Pancreas (tissue), 10 donors: Measurements from ENCODE around the gene MLXIP. TPM values are rescaled to one million over a fixed set of nuclear protein-coding genes. Genes with fewer than 3 reads are reported as not detected.

Source experiments
- ATAC-seq, 4 donors: fragments of 200-7000 bp; cut with Tn5 transposase; one replicate each; pipeline versions ENCODE4 v1.8.0 to v1.9.1; 2020; ENCODE audit warnings: mild to moderate bottlenecking in 4 of 4, moderate library complexity in 4 of 4
- DNase-seq, 6 donors: peaks; one replicate each; pipeline ENCODE4 v3.0.0-alpha.2; 2020
- FAIRE-seq: peaks from 2 replicates; lab custom pipeline; 2012; peaks lifted over from hg19 to GRCh38; lab: Jason Lieb, UNC
- H3K27ac ChIP-seq, 4 donors: fragments of 200-600 bp; sonication (generic); 1 replicate in 3 of 4; 2 replicates in 1 of 4; pipeline versions ENCODE4 v1.5.0 to v1.8.0; 2020
- H3K27me3 ChIP-seq, 4 donors: fragments of 200-600 bp; one replicate each; pipeline ENCODE4 v1.8.0; 2021
- H3K36me3 ChIP-seq, 3 donors: fragments of 200-600 bp; sonication (generic) in 1 of 3; one replicate each; pipeline versions ENCODE4 v1.5.0 to v1.8.0; 2020 to 2021
- H3K4me1 ChIP-seq, 3 donors: fragments of 200-600 bp; one replicate each; pipeline ENCODE4 v1.8.0; 2021
- H3K4me3 ChIP-seq, 4 donors: fragments of 200-600 bp; sonication (generic) in 2 of 4; one replicate each; pipeline versions ENCODE4 v1.5.0 to v1.8.0; 2020 to 2021
- H3K9me3 ChIP-seq, 4 donors: fragments of 200-600 bp; one replicate each; pipeline ENCODE4 v1.8.0; 2021
- WGBS, 2 donors: extraction: QIAGEN DNeasy Blood & Tissue Kit; methylation state at CpG; one replicate each; pipeline ENCODE4 v1.1.7; 2013; 5-methylcytosine and 5-hydroxymethylcytosine counted together
- intact Hi-C, 3 donors: fragments of 100-400 bp; cut with DNase I; formaldehyde crosslinking; loops; one replicate each; pipeline versions ENCODE4 v1.11.1 to v1.14.2; 2022
- polyA plus RNA-seq, 2 donors: library from polyadenylated mRNA; stranded (reverse); fragments of 200-250 nt; gene quantifications; one replicate each; pipeline ENCODE4 v1.2.3, GENCODE V29; 2013
- total RNA-seq, 6 donors: library from RNA; stranded (reverse); fragmentation: NEBNext Ultra II Directional in 4 of 6; extraction: Animal tissue kit (Norgen Biotek cat#: 25700) in 4 of 6; gene quantifications; one replicate each; pipeline versions ENCODE4 v1.2.1 to v1.2.4, GENCODE V29; 2021 to 2023
- TF ChIP-seq, protein P1 (sequence below), 4 donors: fragments of 200-600 bp; sonication (generic) in 3 of 4; IDR thresholded peaks; one replicate each; pipeline versions ENCODE4 v1.5.0 to v1.8.0; 2021; ENCODE audit warnings: antibody characterized with exemption in 4 of 4
- donor health status: healthy with polysubstance abuse.
- donor health status: DM: no; HTN: no; CAD: no; lungs with moderate emphysema.
- donor health status: DM: no; HTN: no; CAD: no.
- donor health status: control.
- donor health status: control.
- donor health status: Bipolar disorder and iron deficiency.
- donor health status: DM: yes; HTN: yes; CAD: no.
- donor health status: DM: no; HTN: no; CAD: no.
- donor health status: DM: no; HTN: no; CAD: no.
- donor health status: DM: yes; HTN: yes; CAD: no.

Gene MLXIP
- total and polyA plus RNA-seq, 8 donors = 35.4 to 90.1 (median 55.5) TPM

DNA sequence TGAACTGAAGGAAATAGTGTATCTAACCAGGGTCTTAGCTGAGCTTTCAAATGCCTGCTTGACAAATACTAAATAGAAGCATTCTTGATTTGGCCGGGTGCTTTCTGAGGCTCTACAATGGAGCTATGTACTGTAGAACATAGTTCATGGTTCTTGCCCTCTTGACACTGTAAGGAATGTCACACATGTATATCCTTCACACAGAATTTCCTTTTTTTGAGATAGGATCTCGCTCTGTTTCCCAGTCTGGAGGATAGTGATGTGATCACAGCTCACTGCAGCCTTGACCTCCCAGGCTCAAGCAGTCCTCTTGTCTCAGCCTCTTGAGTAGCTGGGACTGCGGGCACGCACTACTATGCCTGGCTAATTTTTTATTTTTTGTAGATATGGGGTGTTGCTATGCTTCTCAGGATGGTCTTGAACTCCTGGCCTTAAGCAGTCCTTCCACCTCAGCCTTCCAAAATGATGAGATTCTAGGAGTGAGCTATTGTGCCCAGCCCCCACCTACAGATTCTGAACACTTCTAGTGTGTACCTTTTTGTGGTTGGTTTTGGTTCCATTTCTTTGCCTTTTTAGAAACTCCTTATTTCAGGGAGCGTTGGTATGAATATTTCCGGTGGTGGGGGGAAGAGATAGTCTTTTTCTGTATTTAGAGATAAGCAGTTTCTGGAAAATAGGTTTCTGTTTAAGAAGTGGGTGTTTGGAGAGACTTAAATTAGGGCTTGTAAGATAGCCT lies 4.2 kb downstream of the MLXIP start:
- H3K4me1 ChIP-seq = peaks cover 10 to 34% (median 15%) of the 10 kb centered on the region in 3 donors
- intact Hi-C loops = no loop called here
- DNase-seq (peak in 2 of 6 donors; percentile 3 to 11), FAIRE-seq (no peak), ATAC-seq (no peak)
- H3K9me3 ChIP-seq = no peaks in the 10 kb centered on the region
- H3K4me3 ChIP-seq = peak overlapping the region in 1 of 4 donors; percentile 88
- H3K27ac ChIP-seq = peak overlapping the region in 2 of 4 donors; percentile 74 to 78
- H3K27me3 ChIP-seq = no peaks in the 10 kb centered on the region
- TF ChIP-seq, protein P1, sequence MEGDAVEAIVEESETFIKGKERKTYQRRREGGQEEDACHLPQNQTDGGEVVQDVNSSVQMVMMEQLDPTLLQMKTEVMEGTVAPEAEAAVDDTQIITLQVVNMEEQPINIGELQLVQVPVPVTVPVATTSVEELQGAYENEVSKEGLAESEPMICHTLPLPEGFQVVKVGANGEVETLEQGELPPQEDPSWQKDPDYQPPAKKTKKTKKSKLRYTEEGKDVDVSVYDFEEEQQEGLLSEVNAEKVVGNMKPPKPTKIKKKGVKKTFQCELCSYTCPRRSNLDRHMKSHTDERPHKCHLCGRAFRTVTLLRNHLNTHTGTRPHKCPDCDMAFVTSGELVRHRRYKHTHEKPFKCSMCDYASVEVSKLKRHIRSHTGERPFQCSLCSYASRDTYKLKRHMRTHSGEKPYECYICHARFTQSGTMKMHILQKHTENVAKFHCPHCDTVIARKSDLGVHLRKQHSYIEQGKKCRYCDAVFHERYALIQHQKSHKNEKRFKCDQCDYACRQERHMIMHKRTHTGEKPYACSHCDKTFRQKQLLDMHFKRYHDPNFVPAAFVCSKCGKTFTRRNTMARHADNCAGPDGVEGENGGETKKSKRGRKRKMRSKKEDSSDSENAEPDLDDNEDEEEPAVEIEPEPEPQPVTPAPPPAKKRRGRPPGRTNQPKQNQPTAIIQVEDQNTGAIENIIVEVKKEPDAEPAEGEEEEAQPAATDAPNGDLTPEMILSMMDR (IDR thresholded peaks at IDR 0.05) = no peak
- peaks cover 0 to 8% (median 0%) of the 10 kb centered on the region in 3 donors for H3K36me3 ChIP-seq
- WGBS, 2 donors = 57 to 68% methylated on average over 6 of the region's 6 CpGs

DNA sequence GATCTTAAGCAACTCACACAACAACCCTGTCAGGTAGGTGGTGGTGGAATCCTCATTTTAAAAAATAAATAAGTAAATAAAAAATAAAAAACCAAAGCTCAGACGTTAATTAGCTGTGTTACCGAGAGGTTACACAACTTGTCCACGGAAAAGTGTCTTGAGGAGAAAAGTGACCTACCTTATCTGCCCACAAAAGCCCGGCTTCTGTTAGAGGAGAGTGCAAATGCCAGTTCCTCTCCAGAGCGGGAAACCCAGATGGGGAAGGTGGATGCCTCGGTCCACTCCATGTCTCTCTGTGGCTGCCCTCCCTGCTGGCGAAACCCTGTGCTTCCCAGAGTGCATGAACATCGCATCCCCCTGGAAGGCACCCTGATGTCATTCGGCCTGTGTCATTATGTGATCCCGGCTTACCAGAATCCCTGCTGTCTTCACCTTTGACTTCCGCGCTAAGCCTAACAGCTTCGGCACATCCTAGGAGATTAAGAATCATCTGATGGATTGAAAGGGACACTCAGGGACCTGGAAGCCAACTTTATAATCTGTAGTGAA lies 6.4 kb downstream of the MLXIP start:
- TF ChIP-seq, protein P1 (IDR thresholded peaks at IDR 0.05) = no peak
- Histone ChIP-seq H3K27me3 (no peaks in the 10 kb centered on the region), H3K27ac (no peak overlapping the region), H3K36me3 (peaks cover 0 to 8% (median 0%) of the 10 kb centered on the region in 3 donors), H3K4me1 (peaks cover 21 to 43% (median 21%) of the 10 kb centered on the region in 3 donors), H3K4me3 (no peak overlapping the region), H3K9me3 (no peaks in the 10 kb centered on the region)
- FAIRE-seq (no peak), ATAC-seq (no peak), DNase-seq (peak in 1 of 6 donors; percentile 20)
- intact Hi-C loops = no loop called here
- WGBS, 2 donors = 87 to 89% methylated on average over 13 of the region's 13 CpGs

DNA sequence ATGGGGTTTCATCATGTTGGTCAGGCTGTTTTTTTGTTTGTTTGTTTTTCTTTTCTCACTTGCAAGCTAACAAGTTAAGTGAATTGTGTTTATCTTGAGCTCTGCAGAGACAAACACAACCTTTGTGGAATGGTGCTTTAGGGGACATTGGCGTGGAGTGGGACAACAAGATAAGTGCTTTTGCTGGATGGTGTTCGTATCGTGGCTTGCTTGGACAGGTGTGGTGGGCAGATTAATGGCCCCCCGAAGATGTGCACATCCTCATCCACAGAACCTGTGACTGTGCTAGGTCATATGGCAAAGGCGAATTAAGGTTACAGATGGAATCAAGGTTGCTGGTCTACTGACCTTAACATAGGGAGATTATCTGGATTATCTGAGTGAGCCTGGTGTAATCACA lies 7.0 kb downstream of the MLXIP start:
- Histone ChIP-seq H3K36me3 (peaks cover 0 to 8% (median 0%) of the 10 kb centered on the region in 3 donors), H3K27me3 (no peaks in the 10 kb centered on the region), H3K27ac (no peak overlapping the region), H3K4me3 (no peak overlapping the region), H3K9me3 (no peaks in the 10 kb centered on the region), H3K4me1 (peaks cover 21 to 46% (median 24%) of the 10 kb centered on the region in 3 donors)
- intact Hi-C loops = no loop called here
- ATAC-seq (no peak), DNase-seq (peak in 1 of 6 donors; percentile 1), FAIRE-seq (no peak)
- 74 to 82% methylated on average over 5 of the region's 5 CpGs for WGBS, 2 donors
- TF ChIP-seq, protein P1 (IDR thresholded peaks at IDR 0.05) = no peak

DNA sequence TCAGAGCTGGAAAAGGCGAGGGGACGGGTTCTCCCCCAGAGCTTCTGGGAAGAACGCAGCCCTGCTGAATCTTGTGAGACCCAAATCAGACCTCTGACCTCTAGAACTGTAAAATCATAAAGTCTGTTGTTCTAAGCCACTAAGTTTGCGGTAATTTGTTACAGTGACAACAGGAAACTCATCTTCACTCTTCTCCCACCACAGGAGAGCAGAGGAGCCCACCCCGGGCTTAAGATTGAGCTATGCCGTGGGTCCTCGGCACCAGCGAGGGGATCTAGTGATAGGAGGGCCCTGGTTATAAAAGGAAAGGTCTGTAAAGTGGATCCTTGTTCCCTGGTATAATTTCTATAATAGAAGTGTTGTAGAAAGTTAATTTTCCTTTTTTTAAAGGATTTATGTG lies 7.6 kb downstream of the MLXIP start:
- whole genome bisulfite sequencing, 2 donors = 87 to 90% methylated on average over 8 of the region's 8 CpGs
- no peak overlapping the region for H3K27ac ChIP-seq
- no peak for FAIRE-seq
- ATAC-seq = no peak
- H3K27me3 ChIP-seq = no peaks in the 10 kb centered on the region
- H3K36me3 ChIP-seq = peaks cover 0 to 8% (median 0%) of the 10 kb centered on the region in 3 donors
- H3K9me3 ChIP-seq = no peaks in the 10 kb centered on the region
- peak in 1 of 6 donors; percentile 6 for DNase-seq
- TF ChIP-seq, protein P1 (IDR thresholded peaks at IDR 0.05) = no peak
- no peak overlapping the region for H3K4me3 ChIP-seq
- intact Hi-C loops = no loop called here
- peaks cover 20 to 48% (median 30%) of the 10 kb centered on the region in 3 donors for H3K4me1 ChIP-seq
